SK-N-SH treated with all-trans-retinoic acid at 6 μM for 48 hours (cell line): ENCODE measurements around the gene SOX10.

Experiments used
- ESRRG ChIP-seq: fragments of 250-450 bp; sonication (Bioruptor Pico); IDR thresholded peaks from 2 replicates; pipeline ENCODE4 v1.6.1; 2021; ENCODE audit warnings: mild to moderate bottlenecking
- ZC3H10 ChIP-seq: fragments of 250-450 bp; sonication (Bioruptor Pico); IDR thresholded peaks from 2 replicates; pipeline ENCODE4 v1.5.1; 2021; ENCODE audit warnings: mild to moderate bottlenecking, moderate library complexity
- ZFP30 ChIP-seq: fragments of 450-650 bp; formaldehyde crosslinking; IDR thresholded peaks from 2 replicates; pipeline ENCODE4 v1.5.0; 2022; ENCODE audit warnings: mild to moderate bottlenecking, moderate library complexity
- ZNF70 ChIP-seq: fragments of 450-650 bp; formaldehyde crosslinking; IDR thresholded peaks from 2 replicates; pipeline ENCODE4 v1.5.0; 2020; ENCODE audit warnings: mild to moderate bottlenecking, moderate library complexity
- TF ChIP-seq, protein P1 (sequence below): fragments of 250-450 bp; sonication (Bioruptor Pico); IDR thresholded peaks from 2 replicates; pipeline ENCODE4 v1.8.0; 2020; ENCODE audit warnings: mild to moderate bottlenecking, moderate library complexity, borderline replicate concordance
- TF ChIP-seq, protein P2 (sequence below): fragments of 250-450 bp; sonication (Bioruptor Pico); IDR thresholded peaks from 2 replicates; pipeline ENCODE4 v1.5.1; 2020; ENCODE audit warnings: low read depth, mild to moderate bottlenecking, moderate library complexity
- TF ChIP-seq, protein P3 (sequence below): fragments of 250-450 bp; sonication (Bioruptor Pico); IDR thresholded peaks from 2 replicates; pipeline ENCODE4 v1.5.1; 2021; ENCODE audit warnings: mild to moderate bottlenecking, moderate library complexity
- TF ChIP-seq, protein P4 (sequence below): fragments of 250-450 bp; sonication (Bioruptor Pico); IDR thresholded peaks from 2 replicates; pipeline ENCODE4 v1.8.0; 2021; ENCODE audit warnings: low read depth, mild to moderate bottlenecking, moderate library complexity, borderline replicate concordance

DNA sequence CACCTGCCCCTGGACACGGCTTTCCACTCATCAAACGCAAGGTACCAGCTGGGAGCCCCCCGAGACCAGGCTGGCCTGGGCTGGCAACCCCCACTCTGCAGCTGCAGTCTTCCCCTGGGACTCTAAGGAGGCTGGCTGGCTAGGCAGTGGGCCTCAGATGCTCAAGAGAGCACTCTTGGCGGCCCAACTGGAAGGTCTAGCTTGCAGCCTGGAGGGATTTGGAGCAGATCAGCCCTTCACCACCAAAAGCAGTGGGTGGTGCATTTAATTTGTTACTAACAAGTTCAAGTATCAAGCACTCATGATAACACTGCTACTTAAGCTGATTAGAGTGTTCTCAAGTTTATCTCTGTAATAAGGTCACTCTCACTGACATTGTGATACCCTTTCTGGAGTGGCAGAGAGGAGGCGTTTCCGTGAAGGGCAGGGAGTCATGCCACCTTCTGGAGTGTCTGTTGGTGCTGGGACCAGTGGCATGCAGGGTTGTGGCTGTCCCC is 52.4 kb downstream of the SOX10 start:
- TF ChIP-seq, protein P1, sequence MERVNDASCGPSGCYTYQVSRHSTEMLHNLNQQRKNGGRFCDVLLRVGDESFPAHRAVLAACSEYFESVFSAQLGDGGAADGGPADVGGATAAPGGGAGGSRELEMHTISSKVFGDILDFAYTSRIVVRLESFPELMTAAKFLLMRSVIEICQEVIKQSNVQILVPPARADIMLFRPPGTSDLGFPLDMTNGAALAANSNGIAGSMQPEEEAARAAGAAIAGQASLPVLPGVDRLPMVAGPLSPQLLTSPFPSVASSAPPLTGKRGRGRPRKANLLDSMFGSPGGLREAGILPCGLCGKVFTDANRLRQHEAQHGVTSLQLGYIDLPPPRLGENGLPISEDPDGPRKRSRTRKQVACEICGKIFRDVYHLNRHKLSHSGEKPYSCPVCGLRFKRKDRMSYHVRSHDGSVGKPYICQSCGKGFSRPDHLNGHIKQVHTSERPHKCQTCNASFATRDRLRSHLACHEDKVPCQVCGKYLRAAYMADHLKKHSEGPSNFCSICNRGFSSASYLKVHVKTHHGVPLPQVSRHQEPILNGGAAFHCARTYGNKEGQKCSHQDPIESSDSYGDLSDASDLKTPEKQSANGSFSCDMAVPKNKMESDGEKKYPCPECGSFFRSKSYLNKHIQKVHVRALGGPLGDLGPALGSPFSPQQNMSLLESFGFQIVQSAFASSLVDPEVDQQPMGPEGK (CRISPR knock-in tag): no peak
- TF ChIP-seq, protein P2, sequence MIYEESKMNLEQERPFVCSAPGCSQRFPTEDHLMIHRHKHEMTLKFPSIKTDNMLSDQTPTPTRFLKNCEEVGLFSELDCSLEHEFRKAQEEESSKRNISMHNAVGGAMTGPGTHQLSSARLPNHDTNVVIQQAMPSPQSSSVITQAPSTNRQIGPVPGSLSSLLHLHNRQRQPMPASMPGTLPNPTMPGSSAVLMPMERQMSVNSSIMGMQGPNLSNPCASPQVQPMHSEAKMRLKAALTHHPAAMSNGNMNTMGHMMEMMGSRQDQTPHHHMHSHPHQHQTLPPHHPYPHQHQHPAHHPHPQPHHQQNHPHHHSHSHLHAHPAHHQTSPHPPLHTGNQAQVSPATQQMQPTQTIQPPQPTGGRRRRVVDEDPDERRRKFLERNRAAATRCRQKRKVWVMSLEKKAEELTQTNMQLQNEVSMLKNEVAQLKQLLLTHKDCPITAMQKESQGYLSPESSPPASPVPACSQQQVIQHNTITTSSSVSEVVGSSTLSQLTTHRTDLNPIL (CRISPR knock-in tag): no peak
- TF ChIP-seq, protein P3, sequence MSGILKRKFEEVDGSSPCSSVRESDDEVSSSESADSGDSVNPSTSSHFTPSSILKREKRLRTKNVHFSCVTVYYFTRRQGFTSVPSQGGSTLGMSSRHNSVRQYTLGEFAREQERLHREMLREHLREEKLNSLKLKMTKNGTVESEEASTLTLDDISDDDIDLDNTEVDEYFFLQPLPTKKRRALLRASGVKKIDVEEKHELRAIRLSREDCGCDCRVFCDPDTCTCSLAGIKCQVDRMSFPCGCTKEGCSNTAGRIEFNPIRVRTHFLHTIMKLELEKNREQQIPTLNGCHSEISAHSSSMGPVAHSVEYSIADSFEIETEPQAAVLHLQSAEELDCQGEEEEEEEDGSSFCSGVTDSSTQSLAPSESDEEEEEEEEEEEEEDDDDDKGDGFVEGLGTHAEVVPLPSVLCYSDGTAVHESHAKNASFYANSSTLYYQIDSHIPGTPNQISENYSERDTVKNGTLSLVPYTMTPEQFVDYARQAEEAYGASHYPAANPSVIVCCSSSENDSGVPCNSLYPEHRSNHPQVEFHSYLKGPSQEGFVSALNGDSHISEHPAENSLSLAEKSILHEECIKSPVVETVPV: no peak
- TF ChIP-seq ZNF70 (CRISPR knock-in tag) (no peak), ZC3H10 (CRISPR knock-in tag) (no peak), ESRRG (CRISPR knock-in tag) (no peak), ZFP30 (no peak)
- TF ChIP-seq, protein P4, sequence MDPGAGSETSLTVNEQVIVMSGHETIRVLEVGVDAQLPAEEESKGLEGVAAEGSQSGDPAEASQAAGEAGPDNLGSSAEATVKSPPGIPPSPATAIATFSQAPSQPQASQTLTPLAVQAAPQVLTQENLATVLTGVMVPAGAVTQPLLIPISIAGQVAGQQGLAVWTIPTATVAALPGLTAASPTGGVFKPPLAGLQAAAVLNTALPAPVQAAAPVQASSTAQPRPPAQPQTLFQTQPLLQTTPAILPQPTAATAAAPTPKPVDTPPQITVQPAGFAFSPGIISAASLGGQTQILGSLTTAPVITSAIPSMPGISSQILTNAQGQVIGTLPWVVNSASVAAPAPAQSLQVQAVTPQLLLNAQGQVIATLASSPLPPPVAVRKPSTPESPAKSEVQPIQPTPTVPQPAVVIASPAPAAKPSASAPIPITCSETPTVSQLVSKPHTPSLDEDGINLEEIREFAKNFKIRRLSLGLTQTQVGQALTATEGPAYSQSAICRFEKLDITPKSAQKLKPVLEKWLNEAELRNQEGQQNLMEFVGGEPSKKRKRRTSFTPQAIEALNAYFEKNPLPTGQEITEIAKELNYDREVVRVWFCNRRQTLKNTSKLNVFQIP (CRISPR knock-in tag): no peak
